Activated CD4-positive, alpha-beta T cell treated with anti-CD3 and anti-CD28 coated beads for 48 hours (primary cell): Measurements from ENCODE around the gene ATP6AP2.
"Not testable (repeated sequence)": the region's sequence is repeated elsewhere in the genome, so short reads cannot be mapped to it uniquely, and the experiment has no call there.

Source experiments
- DNase-seq: peaks from one replicate; pipeline ENCODE4 v3.0.0-alpha.2; 2020

The ATP6AP2 gene

DNA sequence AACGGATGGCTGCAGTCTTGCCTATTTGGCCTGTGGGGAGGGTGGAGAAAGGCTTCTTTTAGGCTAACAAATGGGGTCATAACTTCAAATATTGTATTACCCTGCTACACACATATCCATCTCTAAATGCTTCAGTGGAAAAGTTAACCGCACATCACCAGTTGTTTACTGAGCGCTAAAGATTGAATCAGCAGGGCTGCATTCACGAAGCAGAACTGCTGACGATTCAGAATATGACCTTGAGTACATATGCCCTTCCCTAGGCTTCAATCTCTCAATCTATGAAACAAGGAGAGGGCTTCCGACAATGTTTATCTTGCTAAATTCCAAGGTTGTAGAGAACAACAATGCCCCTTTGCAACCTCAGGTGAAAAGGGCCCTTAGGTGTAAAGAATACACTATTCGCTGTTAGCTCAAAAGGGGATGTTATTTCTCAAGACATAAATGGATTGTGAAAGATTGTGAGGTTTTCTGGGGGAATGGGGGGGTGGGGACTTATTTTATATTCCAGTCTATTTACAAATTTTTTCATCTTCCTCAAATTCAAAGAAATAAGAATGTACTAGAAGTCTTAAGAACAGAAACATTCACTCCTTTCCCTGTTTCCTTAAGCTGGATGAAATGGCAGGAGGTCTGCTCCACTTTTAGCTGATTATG lies 2.6 kb upstream of the ATP6AP2 start:
- no peak for DNase-seq

- DNase-seq: no peak
Measured at GRCh38 chrX:40579141-40579540, 1.6 kb upstream of the ATP6AP2 start.

DNA sequence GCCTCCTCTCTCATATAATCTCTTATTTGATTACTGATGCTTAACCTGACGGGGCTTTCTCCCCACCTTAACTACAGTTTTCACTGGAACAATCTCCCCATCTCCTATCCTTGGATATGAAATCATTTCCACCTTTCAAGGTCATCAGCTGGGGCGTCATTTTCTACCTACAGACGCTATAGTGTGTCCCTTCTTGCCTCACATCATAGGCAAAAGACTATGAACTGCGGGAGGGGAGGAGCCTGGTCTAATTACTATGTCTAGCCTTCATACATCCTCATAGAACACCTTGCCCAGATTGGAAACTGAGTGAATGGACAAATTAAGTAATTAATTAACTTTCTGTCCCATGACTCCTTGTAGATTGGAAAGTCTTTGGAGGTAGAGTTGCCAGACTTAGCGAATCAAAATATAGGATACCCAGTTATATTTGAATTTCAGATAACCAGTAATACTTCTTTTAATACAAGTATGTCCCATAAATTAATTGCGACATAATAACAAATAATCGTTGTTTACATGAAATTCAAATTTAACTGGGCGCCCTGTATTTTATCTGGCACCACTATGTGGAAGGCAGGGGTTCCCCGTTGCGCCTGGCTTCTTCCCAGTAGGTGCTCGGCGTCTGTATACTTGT lies 752 bp upstream of the ATP6AP2 start:
- DNase-seq: no peak

DNA sequence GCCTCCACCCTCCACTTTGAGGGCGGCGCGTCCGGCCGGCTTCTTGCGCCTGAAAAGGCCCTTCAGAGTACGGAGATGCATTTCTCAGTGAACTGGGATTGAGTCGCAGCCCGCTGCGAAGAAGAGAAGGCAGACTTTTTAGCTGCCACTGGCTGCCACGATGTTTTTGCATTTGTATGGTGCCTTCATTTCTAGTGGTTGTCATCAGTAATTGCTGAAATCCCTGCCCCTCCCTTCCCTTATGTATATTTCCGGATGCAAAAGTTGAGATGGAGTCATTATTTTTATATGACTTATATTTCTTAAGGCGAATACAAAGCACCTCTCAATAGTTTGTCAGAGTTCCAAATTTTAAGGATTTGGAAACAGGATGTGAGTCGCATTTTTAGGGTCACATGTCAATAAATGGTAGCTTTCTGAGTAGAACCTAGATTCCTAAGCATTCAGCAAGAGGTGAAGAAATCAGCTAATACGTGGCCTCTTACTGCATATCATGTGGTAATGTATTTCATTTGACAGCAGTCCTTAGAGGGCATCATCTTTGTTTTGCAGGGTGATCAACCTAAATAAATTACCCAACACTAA lies 658 bp downstream of the ATP6AP2 start:
- peak; percentile 8 for DNase-seq

- not testable (repeated sequence) for DNase-seq
Measured at GRCh38 chrX:40582178-40582577, 1.4 kb downstream of the ATP6AP2 start.

- DNase-seq: no peak
Measured at GRCh38 chrX:40582811-40583210, 2.0 kb downstream of the ATP6AP2 start.

GRCh38 chrX:40587623-40588022 lies 6.9 kb downstream of the ATP6AP2 start:
- not testable (repeated sequence) for DNase-seq

DNA sequence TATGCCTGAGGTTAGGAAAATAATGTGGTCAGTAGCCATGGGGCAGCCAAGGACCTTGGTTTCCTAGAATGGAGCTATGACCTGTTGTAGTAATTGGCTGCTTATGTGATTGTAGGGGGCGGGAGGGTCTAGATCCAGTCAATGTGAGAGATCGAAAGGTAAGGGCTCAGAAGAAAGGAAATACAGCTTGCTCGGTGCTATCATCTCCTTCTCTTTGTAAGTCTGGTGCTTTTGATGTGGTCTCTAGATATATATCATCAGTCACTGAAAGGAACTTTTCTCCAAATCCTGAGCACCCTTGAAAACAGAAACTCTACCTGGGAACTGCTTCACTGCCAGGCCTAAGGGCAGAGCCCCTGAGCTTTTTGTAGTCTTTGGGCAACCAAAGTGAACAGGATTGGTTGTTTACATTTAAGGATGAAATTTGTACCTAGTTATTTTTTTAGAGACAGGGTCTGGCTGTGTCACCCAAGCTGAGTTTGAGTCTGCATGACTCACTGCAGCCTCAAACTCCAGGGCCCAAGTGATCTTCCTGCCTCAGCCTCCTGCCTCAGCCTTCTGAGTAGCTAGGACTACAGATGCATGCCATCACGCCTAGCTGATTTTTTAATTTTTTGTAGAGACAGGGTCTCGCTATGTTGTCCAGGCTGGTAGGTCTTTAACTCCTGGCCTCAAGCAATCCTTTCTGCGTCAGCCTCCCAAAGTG lies 9.0 kb downstream of the ATP6AP2 start:
- DNase-seq: peak; percentile 36

GRCh38 chrX:40603446-40603845 lies 22.7 kb downstream of the ATP6AP2 start:
- DNase-seq: no peak

- DNase-seq: no peak
Measured at GRCh38 chrX:40607381-40607780, 26.6 kb downstream of the ATP6AP2 start.

GRCh38 chrX:40612511-40612910 lies 31.7 kb downstream of the ATP6AP2 start:
- DNase-seq: no peak

GRCh38 chrX:40615976-40616375 lies 35.2 kb downstream of the ATP6AP2 start:
- DNase-seq: no peak

GRCh38 chrX:40617566-40617965 lies 36.8 kb downstream of the ATP6AP2 start:
- DNase-seq: no peak

DNA sequence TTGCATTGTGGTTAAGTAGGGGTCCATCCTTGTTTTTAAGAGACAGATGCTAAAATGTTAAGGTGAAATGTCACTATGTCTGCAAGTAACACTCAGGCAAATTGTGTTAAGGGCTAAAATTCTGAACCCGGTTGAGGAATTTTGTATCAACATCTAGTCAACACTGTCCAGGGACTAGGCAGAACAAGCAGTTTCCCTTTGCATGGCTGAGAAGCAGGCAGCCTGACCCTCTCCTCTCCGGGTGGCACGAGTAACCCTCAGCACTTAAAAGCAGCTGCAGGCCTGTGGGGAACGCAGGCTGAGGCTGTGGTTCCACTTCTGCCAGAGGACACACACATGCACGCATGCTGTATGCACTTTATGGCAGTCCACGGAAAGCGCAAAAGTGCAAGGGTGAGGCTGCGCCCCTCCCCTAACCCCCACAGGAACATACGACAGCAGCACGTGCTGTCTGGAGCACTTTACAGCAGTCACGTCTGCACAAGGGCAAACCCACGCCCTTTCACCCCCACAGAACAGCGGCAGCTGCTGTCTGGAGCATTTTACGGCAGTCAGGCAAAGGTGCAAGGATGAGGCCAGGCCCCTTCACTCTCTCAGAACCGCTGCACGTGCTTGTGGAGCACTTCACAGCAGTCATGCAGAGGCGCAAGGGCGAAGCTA lies 41.8 kb downstream of the ATP6AP2 start:
- DNase-seq: no peak

DNA sequence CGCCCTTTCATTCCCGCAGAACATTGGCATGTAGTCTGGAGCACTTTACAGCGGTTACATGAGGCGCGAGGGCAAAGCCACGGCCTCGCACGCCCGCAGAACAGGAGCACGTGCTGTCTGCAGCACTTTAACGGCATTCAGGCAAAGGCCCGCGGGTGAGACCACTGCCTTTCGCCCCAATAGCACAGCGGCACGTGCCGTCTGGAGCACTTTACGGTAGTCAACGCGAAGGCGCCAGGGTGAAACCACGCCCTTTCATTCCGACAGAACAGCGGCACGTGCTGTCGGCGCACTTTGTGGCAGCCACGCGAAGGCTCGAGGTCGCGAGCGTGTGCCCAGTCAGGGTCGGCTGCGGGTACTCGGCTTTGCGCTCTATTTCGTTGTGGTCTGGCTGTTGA lies 42.4 kb downstream of the ATP6AP2 start, which contains the start of gene MPC1L:
Gene MPC1L (plus strand): TSS at position 290 of the 398 bp plus-strand sequence. CDS start 138 bp downstream, outside the sequence.
- no peak for DNase-seq

DNA sequence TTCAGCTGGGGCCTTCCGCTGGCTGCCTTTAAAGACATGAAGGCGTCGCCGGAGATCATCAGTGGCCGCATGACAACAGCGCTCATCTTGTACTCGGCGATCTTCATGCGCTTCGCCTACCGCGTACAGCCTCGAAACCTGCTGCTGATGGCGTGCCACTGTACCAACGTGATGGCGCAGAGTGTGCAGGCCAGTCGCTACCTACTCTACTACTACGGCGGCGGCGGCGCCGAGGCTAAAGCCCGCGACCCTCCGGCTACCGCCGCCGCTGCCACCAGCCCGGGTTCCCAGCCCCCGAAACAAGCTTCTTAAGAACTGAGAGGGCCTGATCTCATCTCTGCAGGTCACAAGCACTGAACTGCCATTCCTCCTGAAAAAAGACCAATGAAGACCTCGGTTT lies 42.9 kb downstream of the ATP6AP2 start:
- DNase-seq: no peak

DNA sequence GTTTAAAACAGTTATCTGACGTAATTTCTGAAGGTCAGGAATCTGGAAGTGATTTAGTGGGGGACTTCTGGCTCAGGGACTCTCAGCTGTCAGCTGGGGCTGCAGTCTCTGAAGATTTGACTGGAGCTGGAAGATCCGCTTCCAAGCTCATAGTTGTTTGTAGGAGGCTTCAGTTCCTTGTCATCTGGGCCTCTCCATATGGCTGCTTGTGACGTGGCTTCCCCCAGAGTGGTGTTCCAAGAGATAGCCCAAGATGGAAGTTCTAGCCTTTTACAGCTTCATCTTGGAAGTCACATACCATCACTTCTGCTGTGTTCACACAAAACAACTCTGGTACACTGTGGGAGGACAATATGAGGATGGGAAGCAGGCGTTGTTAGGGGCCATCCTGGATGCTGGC lies 44.5 kb downstream of the ATP6AP2 start:
- DNase-seq: no peak

DNA sequence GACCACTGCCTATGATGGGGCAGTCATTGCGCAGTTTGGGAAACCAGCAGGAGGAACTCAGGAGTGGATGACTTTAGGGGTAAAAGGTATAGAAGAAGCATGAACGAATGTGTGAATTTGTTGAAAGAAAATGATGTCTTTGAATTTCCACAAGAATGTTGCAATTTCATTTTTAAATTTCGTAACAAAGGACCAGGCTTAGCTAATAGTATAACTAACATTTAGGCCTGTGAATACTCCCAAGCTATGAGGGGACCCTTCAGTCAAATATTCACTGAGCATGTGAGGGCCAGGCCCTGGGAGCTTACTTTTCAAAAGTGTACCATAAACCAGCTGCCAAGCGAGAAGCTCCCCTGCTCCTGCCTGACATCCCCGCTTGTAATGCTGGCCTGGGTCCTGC lies 47.7 kb downstream of the ATP6AP2 start:
- DNase-seq: no peak

GRCh38 chrX:40632199-40632598 lies 51.4 kb downstream of the ATP6AP2 start:
- no peak for DNase-seq

- DNase-seq: no peak
Measured at GRCh38 chrX:40637687-40638086, 56.9 kb downstream of the ATP6AP2 start.

- DNase-seq: no peak
Measured at GRCh38 chrX:40644176-40644575, 63.4 kb downstream of the ATP6AP2 start.

GRCh38 chrX:40644821-40645358 lies 64.1 kb downstream of the ATP6AP2 start:
- DNase-seq: peak; percentile 31
